ENCODE results near the gene GRID2. TPM values are rescaled to one million over a fixed set of nuclear protein-coding genes. Genes with fewer than 3 reads are reported as not detected.

GRID2 gene
- total RNA-seq, 2 experiments from 2014 or later, result not detected

DNA sequence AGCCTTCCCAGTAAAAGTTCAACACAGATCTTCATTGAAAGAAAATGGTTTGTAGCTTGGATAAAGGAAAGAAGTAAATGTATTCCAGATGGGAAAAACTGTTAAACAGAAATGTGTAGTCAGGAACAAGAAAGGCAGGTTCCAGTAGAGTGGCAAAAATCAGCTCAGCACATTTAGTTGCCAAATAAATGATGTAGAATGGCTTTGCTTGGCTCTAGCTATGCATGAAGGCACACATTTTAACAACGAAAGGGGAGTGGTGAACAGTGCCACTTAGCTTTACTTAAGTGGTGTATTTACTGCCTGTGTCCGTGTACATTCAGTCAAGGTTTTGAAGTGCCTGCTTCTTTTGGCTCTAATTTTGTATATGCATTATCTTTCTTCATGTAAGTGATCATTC is 880.3 kb downstream of the GRID2 start:
- Mint-ChIP-seq H3K9me3 (no peaks in the 10 kb centered on the region), H3K4me3 (no peak overlapping the region), H3K27me3 (no peaks in the 10 kb centered on the region), H3K4me1 (no peaks in the 10 kb centered on the region), H3K27ac (no peak overlapping the region), H3K36me3 (no peaks in the 10 kb centered on the region)
- no peak for DNase-seq

DNA sequence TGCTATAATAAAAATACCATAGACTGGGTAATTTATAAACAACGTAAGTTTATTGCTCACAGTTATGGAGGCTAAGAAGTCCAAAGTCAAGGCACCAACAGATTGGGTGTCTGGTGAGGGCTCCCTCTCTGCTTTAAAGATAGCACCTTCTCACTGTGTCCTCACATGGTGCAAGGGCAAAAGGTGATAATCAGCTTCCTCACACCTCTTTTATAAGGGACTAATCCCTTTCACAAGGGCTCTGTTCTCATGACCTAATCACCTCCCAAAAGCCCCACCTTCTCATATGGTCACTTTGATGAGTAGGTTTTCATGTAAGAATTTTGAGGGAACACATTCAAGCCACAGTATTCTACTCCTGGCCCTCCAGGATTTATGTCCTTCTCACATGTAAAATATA is 883.1 kb downstream of the GRID2 start:
- no peaks in the 10 kb centered on the region for H3K27me3 Mint-ChIP-seq
- no peaks in the 10 kb centered on the region for H3K4me1 Mint-ChIP-seq
- no peak overlapping the region for H3K4me3 Mint-ChIP-seq
- no peak for DNase-seq
- no peak overlapping the region for H3K27ac Mint-ChIP-seq
- H3K9me3 Mint-ChIP-seq, result no peaks in the 10 kb centered on the region
- no peaks in the 10 kb centered on the region for H3K36me3 Mint-ChIP-seq

DNA sequence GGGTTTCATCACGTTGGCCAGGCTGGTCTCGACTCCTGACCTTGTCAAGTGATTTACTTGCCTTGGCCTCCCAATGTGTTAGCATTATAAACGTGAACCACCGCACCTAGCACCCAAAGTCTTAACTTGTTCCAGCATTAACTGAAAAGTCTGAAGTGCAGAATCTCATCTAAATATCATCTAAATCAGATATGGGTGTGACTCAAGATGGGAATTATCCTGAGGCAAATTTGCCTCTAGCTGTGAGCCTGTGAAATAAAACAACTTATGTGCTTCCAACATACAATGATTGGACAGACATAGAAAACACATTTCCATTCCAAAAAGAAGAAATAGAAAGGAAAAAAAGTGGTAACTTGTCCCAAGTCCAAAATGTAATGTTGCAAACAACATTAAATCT is 883.7 kb downstream of the GRID2 start:
- H3K4me3 Mint-ChIP-seq, result no peak overlapping the region
- no peaks in the 10 kb centered on the region for H3K27me3 Mint-ChIP-seq

DNA sequence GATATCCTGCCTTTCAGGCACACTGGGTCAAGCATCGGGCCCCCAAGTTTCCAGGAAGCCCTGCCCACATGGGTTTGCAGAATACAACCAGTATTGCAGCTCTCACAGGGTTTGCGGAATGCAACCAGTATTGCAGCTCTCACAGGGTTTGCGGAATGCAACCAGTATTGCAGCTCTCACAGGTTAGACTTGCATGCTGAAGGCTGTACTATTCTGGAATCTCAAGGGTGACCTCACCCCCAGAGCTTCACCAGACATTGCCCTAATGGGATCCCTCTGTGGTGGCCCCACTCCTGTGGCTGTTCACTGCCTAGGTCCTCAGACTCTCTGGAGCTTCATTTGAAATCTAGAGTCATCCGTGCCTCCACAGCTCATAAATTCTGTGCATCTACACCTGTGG is 884.1 kb downstream of the GRID2 start:
- no peaks in the 10 kb centered on the region for H3K4me1 Mint-ChIP-seq
- no peak for DNase-seq
- no peak overlapping the region for H3K4me3 Mint-ChIP-seq
- no peaks in the 10 kb centered on the region for H3K27me3 Mint-ChIP-seq
- H3K27ac Mint-ChIP-seq, result no peak overlapping the region
- H3K9me3 Mint-ChIP-seq, result no peaks in the 10 kb centered on the region
- no peaks in the 10 kb centered on the region for H3K36me3 Mint-ChIP-seq

More for the DNA sequence above, 883.7 kb downstream of the GRID2 start:
- no peak overlapping the region for H3K27ac Mint-ChIP-seq
- DNase-seq, result no peak
- no peaks in the 10 kb centered on the region for H3K4me1 Mint-ChIP-seq
- H3K36me3 Mint-ChIP-seq, result no peaks in the 10 kb centered on the region
- no peaks in the 10 kb centered on the region for H3K9me3 Mint-ChIP-seq

DNA sequence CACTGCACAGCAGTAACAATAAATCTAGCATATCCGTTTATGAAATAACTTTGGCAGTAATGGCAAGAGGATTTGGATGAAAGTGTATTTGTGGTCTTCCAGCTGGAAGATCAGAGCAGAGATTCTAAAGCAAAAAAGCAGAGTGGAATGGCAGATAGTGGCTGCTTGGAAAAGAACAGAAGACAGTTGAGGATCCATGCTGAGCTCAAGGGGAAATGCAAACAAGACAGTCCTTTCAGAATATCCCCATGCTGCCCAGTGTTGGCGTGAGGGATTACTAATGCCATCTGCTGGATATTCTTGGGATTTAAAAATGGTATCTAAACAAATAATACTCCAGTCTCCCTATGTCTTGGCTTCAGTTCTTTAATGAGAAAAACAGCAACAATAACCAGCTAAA is 895.7 kb downstream of the GRID2 start:
- no peak for DNase-seq
- no peaks in the 10 kb centered on the region for H3K27me3 Mint-ChIP-seq
- H3K9me3 Mint-ChIP-seq, result peaks cover 2% of the 10 kb centered on the region
- H3K36me3 Mint-ChIP-seq, result no peaks in the 10 kb centered on the region
- H3K4me1 Mint-ChIP-seq, result no peaks in the 10 kb centered on the region
- H3K27ac Mint-ChIP-seq, result no peak overlapping the region
- H3K4me3 Mint-ChIP-seq, result no peak overlapping the region

DNA sequence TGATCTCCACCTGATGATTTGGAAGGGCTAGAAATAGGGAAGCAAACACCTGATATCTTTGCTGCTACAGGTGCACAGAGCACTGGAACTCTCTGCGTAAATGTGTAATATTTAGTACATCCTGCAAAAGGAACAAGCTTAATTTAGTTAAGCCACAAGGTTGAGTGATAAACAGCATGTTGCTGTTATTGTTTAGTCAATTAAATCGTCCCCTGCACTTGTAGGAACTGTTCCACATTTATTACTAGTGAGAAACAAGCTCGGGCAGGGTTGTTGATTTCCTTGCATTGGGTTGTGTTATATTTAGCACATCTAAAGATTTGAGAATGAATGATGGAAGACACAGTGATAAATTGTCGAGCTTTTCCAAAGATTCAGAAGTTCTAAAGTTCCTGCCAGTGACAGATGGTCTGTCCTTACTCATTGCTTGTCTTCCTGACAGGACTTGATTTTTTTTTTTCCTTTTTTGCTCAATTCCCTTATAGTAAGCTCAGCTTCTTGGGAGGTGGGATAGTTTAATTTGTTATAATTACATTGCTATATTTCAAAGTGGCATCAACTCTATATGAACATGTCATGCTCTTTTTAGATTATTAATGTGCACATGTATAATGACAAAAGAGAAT is 897.8 kb downstream of the GRID2 start:
- no peak overlapping the region for H3K4me3 Mint-ChIP-seq
- no peaks in the 10 kb centered on the region for H3K4me1 Mint-ChIP-seq
- no peaks in the 10 kb centered on the region for H3K27me3 Mint-ChIP-seq
- no peak overlapping the region for H3K27ac Mint-ChIP-seq
- no peak for DNase-seq
- no peaks in the 10 kb centered on the region for H3K36me3 Mint-ChIP-seq
- peaks cover 1% of the 10 kb centered on the region for H3K9me3 Mint-ChIP-seq

DNA sequence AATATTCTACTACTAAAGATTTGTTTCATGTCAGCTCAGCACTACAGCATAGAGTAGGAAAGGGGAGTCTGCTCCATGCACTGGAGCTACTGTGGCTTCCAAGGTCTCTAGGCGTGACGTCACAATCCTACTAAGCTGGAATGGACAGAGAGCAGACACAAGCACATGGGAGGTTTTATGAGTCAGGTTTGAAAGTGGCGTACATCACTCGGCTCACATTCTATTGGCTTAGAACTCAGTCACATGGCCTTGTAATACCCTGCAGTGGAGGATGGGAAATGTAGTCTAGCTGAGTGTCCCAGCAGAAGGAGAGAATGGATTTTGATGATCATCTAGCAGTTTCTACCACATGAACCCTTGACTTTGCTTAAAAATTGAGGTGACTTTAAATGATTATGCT is 899.9 kb downstream of the GRID2 start:
- Mint-ChIP-seq H3K27me3 (no peaks in the 10 kb centered on the region), H3K27ac (no peak overlapping the region), H3K4me1 (no peaks in the 10 kb centered on the region), H3K4me3 (no peak overlapping the region), H3K9me3 (no peaks in the 10 kb centered on the region), H3K36me3 (no peaks in the 10 kb centered on the region)
- DNase-seq, result no peak

DNA sequence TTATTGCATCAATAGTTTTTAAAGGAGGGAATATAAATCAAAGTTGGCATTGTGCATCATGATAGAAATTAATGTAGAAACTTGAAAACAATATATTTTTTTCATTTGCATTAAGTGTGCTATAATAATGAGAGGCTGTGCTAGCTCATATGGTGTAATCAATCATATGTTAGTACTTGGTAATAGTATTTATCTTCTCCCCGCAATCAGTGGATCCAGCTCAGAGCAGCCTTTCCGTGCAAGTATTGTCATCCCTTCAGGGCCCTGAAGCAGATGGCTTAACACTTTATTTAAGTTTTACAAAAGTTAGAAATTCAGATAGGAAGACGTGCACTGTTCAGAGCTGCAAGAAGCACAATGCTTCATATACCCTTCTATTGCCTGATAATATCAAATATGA is 908.5 kb downstream of the GRID2 start:
- Mint-ChIP-seq H3K9me3 (peaks cover 4% of the 10 kb centered on the region), H3K4me1 (no peaks in the 10 kb centered on the region), H3K4me3 (no peak overlapping the region), H3K27ac (no peak overlapping the region), H3K36me3 (no peaks in the 10 kb centered on the region), H3K27me3 (no peaks in the 10 kb centered on the region)
- DNase-seq, result no peak

DNA sequence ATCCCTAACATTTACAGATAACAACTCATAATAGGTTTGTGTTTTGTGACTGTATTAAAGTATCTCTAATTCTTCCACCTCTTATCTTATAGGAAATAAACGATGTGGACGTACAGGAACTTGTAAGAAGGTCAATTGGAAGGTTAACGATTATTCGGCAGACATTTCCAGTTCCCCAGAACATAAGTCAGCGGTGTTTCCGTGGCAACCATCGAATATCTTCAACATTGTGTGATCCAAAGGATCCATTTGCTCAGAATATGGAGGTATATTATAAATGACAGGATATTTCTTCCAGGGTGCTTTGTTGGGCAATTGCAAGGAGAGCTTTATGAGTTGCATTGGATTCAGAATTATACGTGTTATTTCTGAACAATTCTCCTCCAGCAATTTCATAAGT is 912.9 kb downstream of the GRID2 start:
- H3K4me3 Mint-ChIP-seq, result no peak overlapping the region
- peaks cover 6% of the 10 kb centered on the region for H3K9me3 Mint-ChIP-seq
- no peak overlapping the region for H3K27ac Mint-ChIP-seq
- no peaks in the 10 kb centered on the region for H3K27me3 Mint-ChIP-seq
- H3K4me1 Mint-ChIP-seq, result no peaks in the 10 kb centered on the region
- no peak for DNase-seq
- H3K36me3 Mint-ChIP-seq, result no peaks in the 10 kb centered on the region

DNA sequence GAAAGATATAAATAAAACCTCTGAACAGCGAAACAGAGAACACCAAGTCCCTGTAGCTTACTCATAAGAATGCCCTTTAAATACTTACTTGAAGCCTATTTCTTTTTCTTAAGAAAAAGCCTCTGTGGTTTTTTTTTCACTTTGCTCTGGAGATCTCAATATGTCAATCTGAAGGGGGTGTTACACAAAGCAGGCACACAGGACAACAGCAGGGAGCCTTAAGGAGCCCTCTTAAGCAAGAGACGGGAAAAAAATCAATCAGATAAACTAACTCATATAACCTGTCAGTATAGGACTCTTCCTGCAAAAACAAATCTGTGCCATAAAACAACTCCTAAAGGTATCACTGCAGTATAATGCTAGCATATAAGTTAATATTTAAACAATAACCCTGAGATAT is 913.7 kb downstream of the GRID2 start:
- Mint-ChIP-seq H3K4me3 (no peak overlapping the region), H3K9me3 (peaks cover 5% of the 10 kb centered on the region), H3K4me1 (no peaks in the 10 kb centered on the region), H3K27ac (no peak overlapping the region), H3K27me3 (no peaks in the 10 kb centered on the region), H3K36me3 (no peaks in the 10 kb centered on the region)
- no peak for DNase-seq

DNA sequence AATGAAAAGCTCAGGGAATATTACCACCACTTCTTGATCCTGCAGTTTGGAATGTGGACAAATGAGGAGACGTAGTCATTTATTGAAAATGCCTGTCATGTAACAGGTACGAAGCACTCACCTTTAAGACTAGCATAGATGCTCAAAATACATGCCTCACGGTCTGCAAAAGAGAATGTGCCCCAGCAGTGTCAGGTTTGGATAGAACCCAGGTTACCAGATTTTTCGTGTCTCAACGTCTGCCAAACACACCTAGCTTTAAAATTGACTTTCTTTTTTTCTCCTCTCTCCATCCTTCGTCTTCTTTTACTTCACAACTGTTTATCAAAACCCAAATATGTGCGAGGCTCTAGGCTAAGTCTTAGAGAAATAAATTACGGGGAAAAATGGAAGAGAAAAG is 918.0 kb downstream of the GRID2 start:
- Mint-ChIP-seq H3K9me3 (peaks cover 7% of the 10 kb centered on the region), H3K27ac (no peak overlapping the region), H3K36me3 (no peaks in the 10 kb centered on the region), H3K27me3 (no peaks in the 10 kb centered on the region), H3K4me3 (no peak overlapping the region), H3K4me1 (no peaks in the 10 kb centered on the region)
- no peak for DNase-seq

DNA sequence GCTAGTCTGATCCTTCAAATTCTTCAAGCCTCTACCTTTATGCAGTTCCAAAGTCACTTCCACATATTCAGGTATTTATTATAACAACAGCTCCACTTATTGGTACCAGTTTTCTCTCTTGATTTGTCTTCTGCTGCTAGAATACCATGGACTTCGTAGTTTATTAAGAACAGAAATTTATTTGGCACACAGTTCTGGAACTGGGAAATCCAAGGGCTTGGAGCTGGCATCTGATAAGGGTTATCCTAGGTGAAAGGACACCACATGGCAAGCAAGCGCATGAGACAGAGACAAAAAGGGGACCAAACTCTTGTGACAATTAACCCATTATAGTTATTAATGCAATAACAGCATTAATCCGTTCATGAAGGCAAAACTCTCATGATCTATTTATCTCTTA is 924.3 kb downstream of the GRID2 start:
- peaks cover 4% of the 10 kb centered on the region for H3K9me3 Mint-ChIP-seq
- no peak overlapping the region for H3K27ac Mint-ChIP-seq
- DNase-seq, result no peak
- no peaks in the 10 kb centered on the region for H3K4me1 Mint-ChIP-seq
- H3K4me3 Mint-ChIP-seq, result no peak overlapping the region
- no peaks in the 10 kb centered on the region for H3K27me3 Mint-ChIP-seq
- H3K36me3 Mint-ChIP-seq, result no peaks in the 10 kb centered on the region

DNA sequence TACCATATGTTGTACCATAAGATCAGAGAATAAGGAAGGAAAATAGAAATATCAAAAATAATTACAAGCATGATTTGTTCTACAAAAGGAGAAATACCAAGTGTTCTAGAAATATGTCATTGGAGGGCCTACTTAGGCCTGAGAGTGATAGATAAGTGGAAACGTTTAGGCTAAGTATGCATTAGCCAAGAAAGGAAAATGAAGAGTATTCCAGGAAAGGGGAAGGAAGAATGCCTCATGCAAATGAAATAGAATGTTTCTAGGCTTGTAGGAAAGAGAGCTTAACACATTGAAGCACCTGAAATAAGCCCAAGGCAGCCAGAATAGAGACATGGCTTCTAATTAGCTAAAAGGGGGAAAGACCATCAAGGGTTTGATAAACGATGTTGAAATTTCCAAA is 929.1 kb downstream of the GRID2 start:
- no peaks in the 10 kb centered on the region for H3K36me3 Mint-ChIP-seq
- H3K27ac Mint-ChIP-seq, result no peak overlapping the region
- H3K4me1 Mint-ChIP-seq, result no peaks in the 10 kb centered on the region
- no peaks in the 10 kb centered on the region for H3K27me3 Mint-ChIP-seq
- no peaks in the 10 kb centered on the region for H3K9me3 Mint-ChIP-seq
- DNase-seq, result no peak
- no peak overlapping the region for H3K4me3 Mint-ChIP-seq

DNA sequence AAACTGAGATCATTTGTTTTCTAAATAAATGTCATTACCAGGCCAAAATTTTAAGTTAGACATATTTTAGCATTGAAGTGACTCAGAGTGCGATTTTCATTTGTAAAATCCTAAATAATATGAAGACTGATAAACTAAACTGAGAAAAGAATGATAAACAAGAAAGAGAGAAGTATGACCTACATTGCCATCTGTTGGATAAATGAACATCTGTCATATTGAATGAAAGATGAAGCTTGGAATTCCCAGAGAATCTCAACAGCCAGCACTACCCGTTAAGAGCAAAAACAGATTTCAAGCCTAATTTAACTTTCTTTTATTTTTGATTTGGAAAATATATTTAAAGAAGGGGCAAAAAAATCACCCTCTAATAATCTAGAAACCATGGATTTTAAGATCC is 933.8 kb downstream of the GRID2 start:
- Mint-ChIP-seq H3K9me3 (no peaks in the 10 kb centered on the region), H3K4me1 (no peaks in the 10 kb centered on the region), H3K36me3 (no peaks in the 10 kb centered on the region), H3K27me3 (no peaks in the 10 kb centered on the region), H3K4me3 (no peak overlapping the region), H3K27ac (no peak overlapping the region)
- no peak for DNase-seq

DNA sequence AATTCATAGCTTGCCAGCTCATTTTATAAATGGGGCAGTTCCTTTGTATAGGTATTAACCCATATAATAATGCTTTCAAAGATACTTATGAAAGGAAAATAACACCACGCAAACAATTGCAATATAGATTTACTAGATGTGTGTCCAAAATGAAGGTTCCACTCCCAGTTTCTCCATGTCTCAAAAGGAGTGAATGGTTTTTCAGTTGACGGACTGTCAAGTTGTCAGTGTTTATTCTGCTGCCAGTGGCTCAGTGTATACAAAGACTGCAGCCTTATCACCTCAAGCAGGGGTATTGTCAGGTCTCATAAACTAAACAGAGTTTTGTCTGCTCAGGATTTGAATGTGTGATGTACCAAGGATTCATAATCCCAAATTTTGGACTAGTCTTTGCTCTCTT is 939.5 kb downstream of the GRID2 start:
- H3K27ac Mint-ChIP-seq, result no peak overlapping the region
- H3K27me3 Mint-ChIP-seq, result no peaks in the 10 kb centered on the region
- no peaks in the 10 kb centered on the region for H3K9me3 Mint-ChIP-seq
- DNase-seq, result no peak
- no peak overlapping the region for H3K4me3 Mint-ChIP-seq
- H3K4me1 Mint-ChIP-seq, result no peaks in the 10 kb centered on the region
- no peaks in the 10 kb centered on the region for H3K36me3 Mint-ChIP-seq

DNA sequence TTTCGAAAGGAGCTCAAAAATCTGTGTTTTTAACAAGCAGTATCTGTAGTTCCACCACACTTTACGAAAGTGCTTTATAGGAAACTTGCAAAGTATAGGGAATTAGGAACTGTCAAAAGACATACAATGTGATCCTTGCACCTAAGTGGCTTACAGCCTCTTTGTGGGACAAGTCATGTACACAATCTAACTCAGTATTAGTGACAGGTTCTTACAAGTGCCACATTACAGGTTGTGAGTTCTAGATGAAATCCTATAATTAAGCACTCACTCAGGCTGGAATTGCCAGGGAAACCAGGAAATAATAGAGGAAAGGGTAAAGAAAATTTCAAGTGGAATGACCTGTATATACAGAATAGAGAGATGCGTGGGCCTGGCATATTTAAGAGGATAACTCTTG is 957.4 kb downstream of the GRID2 start:
- Mint-ChIP-seq H3K27ac (no peak overlapping the region), H3K4me1 (no peaks in the 10 kb centered on the region), H3K4me3 (no peak overlapping the region), H3K9me3 (peaks cover 2% of the 10 kb centered on the region), H3K36me3 (no peaks in the 10 kb centered on the region), H3K27me3 (no peaks in the 10 kb centered on the region)
- no peak for DNase-seq

DNA sequence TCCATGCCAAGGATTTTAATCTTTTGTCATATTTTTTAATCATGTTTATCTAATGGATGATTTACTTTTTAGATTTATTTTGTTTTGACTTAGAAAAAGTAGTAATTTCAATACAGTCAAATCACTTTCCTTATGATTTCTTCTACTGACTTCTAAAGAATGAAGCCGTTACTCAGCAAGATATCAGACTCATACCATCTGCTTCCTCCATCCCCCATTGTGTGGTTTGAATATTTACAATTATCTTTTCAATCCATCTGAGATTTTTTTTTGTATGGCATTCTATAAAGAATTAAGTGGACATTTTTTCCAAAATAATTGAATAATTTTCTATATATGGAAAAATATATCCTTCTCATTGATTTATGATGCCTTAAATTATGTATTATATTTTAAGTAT is 959.4 kb downstream of the GRID2 start:
- no peaks in the 10 kb centered on the region for H3K27me3 Mint-ChIP-seq
- H3K27ac Mint-ChIP-seq, result no peak overlapping the region
- H3K36me3 Mint-ChIP-seq, result no peaks in the 10 kb centered on the region
- H3K9me3 Mint-ChIP-seq, result peaks cover 3% of the 10 kb centered on the region
- no peak for DNase-seq
- H3K4me1 Mint-ChIP-seq, result no peaks in the 10 kb centered on the region
- H3K4me3 Mint-ChIP-seq, result no peak overlapping the region

All from activated naive CD8-positive, alpha-beta T cell treated with anti-CD3 and anti-CD28 coated beads for 36 hours (primary cell).